GM19239 (cell line): ENCODE data around the gene EXD1.
A peak's percentile ranks its signal among the peaks of the same experiment; 100 is the strongest.

Experiments used
- DNase-seq: peaks from one replicate; pipeline ENCODE4 v3.0.0; 2011; ENCODE audit warnings: low spot score; ENCODE audit not compliant: insufficient read length
- FAIRE-seq: peaks from 2 replicates; lab custom pipeline; 2011; peaks lifted over from hg19 to GRCh38; lab: Jason Lieb, UNC

EXD1 gene

DNA sequence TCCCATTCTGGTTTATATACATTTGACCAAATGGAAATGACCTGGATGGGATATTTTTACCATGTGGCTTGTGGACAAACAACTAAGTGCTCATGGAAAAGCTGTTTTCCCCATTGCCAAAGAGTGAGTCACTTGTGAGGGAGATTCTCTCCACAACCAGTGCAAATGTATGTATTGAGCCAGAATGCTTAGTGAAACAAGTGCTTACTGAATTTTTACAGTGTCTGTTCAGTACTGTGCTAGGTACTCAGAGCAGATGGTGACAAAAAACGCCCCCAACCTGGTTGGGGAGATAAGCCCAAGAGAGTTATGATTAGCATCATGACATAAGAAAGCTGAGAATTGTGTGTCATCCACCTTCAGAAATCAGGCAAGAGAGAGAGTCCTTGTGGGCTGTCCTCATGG, 2.8 kb upstream of the EXD1 start:
- FAIRE-seq (no peak), DNase-seq (no peak)

DNA sequence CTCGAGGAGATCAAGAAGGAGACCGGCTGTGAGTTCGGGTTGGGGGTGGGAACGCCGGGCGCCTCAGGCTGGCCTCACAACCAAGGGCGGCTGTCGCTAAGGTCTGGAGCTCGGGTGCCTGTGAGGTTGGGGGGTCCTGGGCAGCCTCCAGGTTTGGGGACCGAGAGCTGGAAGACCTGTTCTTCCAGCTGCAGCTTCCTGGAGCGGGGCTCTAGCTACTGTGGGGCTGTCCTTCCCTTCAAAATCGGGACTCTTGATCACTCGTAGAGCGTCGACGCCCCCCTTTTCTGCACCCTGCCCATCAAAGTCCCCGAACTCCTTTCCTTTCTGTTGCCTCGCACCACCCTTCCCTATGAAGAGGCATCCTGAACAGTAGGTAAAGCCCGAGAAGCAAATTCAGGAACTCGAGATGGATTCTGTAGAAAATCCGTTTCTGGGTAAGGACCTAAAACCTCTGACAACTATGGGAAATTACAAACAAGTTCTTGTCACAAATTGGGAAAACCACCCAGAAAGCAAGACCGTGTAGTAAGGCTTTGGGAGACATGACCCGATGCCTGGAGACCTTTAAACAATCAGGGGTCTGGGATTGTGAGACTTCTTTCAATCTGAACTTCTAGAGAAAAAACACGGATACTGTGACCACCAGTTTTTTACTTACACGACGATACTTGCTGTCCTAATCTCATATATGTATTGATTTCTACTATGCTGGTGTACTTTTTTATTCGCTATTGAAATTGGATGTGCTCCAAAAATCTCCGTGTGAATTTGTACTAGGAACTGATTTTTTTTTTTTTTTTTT, 1.1 kb upstream of the EXD1 start:
- DNase-seq = no peak
- FAIRE-seq = peak; percentile 49

DNA sequence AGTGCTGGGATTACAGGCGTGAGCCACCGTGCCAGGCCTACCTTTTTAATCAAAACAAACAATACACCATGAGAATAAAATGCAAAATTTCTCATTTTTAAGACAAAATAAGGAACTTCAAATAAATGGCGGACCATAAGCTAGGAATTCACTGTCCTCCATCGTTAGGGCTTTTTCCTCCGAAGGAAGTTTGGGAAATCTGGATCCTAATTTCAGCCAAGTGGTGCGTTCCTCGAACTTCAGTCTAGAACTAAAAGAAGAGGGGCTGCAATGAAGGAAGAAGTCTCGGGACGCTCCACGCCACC, 260 bp downstream of the EXD1 start:
- no peak for FAIRE-seq
- DNase-seq = no peak

DNA sequence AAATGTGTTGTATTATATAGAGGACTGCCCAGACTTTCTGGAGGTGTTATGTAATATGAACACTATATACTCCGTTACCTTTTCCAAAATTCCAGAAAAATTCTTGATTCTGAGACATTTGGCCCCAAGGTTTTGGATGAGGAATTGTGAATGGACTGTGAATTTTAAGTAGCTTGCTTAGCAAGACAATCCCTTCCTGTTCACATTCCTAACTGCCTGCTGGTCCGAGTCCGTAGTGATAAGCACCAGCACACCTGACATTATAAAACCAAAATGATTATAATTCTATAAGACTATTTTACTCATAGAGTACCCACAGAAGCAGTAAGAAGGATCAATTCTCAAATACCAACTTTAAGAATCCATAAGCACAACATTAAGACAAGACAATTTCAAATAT, 11.2 kb downstream of the EXD1 start:
- no peak for FAIRE-seq
- no peak for DNase-seq

DNA sequence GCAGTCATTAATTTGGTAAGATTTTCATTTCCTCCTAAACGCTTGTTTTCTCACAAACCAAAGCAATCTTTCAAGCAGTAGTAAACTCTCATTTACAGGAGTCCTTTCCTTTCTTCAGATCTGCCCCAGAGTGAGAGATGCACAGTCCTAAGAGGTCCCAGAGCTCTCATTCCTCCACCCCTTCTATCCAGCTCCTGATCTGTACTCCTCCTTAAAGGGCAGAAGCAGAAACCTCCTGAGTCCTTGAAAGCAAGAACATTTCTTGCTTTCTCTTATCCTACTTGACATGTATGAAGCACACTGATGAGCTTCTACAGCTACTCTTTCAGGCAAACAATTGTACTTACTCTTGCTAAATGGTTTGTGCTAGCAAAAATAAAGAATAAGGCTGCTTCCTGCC, 11.7 kb downstream of the EXD1 start:
- DNase-seq (no peak), FAIRE-seq (no peak)

DNA sequence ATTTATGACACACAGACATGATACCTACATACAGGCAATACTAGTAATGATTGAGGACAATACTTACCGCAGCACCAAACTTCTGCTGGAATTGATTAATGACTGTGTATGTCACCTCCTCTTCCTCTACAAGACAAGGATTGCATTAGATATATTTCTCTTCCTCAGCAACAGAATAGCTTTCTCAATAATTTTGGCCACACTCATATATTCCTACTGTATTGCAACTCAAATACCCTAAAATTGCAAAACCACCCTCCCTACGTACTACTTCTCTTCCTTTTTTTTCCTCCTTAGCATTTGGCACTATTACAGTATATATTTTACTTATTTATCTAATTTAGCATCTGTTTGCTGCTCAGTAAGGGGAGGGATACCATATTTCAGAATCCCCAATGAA, 14.8 kb downstream of the EXD1 start:
- DNase-seq (no peak), FAIRE-seq (no peak)

DNA sequence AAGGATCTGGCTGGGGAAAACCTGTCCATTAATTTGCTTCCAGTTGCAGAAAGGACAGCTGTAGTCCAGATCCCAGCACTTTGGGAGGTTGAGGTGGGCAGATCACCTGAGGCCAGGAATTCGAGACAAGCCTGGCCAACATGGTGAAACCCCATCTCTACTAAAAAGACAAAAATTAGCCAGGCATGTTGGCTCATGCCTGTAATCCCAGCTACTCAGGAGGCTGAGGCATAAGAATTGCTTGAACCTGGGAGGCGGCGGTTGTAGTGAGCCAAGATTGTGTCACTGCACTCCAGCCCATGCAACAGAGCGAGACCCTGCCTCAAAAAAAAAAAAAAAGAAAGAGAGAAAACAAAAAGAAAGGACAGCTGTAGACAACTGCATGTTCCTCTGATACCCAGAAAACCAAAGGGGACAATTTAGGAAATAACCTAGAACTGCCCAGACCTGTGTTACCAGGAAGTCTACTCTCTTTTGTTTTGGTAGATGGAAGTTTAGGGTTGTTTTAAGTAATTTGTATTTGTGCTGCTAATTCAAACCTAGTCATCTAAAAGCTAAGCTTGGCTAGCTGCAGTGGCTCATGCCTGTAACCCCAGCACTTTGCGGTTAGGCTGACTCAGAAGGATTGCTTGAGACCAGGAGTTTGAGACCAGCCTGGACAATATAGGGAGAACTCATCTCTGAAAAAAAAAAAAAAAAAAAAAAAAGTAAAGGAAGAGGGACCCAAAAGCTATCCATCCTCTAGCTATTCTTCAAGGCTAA, 22.7 kb downstream of the EXD1 start:
- FAIRE-seq (no peak), DNase-seq (no peak)

DNA sequence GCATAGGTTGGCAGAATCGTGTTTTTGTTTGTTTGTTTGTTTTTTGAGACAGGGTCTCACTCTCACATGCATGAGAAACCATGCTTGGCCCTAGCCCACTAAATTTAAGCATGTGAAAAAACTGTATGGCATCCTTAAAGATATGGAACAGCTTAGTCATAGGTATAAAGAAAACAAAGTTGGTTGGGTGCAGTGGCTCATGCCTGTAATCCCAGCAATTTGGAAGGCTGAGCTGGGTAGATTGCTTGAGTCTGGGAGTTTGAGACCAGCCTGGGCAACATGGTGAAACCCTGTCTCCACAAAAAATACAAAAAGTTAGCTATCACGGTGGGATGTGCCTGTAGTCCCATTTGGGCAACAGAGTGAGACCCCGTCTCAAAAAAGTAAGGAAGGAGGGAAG, 25.2 kb downstream of the EXD1 start:
- DNase-seq = no peak

DNA sequence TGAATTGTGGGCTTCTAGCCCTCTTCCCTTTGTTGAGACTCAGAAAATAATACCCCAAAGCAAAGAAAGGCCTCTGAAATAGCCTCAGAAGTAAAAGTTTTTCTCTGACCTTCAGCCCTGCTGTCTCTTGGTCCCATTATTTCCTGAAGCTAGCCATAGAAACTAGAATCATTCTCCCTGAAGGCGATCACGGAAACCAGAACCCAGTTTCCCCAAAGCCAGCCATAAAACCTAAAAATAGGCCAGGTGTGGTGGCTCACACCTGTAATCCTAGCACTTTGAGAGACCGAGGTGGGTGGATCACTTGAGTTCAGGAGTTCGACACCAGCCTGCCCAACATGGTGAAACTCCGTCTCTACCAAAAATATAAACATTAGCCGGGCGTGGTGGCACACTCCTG, 27.2 kb downstream of the EXD1 start:
- no peak for DNase-seq
- FAIRE-seq = no peak

More for the DNA sequence above, 25.2 kb downstream of the EXD1 start:
- FAIRE-seq = no peak

DNA sequence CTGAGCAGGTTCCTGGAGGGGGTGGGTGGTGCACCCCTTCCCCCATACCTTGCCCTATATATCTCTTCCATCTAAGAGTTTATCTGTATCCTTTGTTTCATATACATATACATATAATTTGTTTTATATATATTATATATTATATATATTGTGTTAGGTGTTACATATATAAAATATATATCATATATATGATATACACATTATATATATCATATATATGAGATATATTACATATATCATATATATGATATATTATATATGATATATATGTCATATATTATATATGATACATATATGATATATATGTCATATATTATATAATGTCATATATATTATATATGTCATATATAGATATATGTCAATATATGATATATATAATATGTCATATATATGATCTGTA, 31.1 kb downstream of the EXD1 start:
- DNase-seq (no peak), FAIRE-seq (no peak)

DNA sequence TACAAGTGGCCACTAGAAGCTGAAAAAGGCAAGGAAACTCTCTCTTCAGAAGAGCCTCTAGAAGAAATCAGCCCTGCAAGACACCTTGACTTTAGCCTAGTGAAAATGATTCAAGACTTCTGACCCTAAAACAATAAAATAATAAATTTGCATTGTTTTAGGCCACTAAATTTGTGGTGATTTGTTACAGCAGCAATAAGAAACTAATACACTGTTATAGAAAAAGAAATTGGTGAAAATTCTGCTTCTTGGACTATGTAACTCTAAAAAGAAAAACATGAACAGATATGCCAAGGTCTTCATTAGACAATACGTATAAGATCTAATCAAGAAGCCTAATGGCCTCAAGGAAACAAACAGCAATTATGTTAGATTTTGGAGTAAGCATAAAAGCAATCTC, 36.1 kb downstream of the EXD1 start:
- FAIRE-seq (no peak), DNase-seq (no peak)

DNA sequence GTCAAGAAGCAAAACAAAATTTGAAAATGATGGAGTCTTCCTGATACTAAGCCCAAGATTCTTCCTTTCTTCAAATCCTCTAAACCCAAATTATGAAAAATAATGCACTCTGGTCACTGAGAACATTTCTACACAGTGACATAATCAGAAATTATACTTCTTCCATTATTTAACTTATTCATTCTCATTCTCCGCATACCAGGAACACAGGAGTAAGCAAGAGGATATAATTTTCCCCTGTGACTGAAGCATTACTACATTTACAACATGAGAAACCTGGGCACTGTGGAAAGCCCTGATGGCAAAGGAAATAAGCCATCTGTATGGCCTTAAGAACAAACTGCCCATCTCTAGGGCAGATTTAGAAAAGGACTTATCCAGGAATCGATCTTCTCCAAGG, 47.0 kb downstream of the EXD1 start:
- no peak for DNase-seq
- FAIRE-seq = no peak

DNA sequence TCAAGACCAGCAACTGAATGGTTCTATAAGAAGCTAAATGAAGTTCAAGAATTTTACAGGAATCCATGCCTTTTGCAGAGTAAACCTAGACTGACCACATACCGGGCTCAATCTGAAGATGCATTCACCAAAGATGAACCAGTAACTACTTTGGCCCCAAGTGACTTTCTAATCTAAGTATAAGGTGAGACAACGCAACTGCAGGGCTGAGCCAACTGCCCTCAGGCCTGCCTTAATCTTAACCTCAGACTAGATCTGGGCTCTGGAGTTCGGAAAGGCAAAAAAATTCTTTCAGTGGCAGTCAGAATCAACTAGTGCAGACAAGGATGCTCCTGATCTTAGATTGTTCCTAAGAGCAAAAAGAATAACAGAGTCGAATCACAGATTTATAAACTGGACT, 48.3 kb downstream of the EXD1 start:
- no peak for DNase-seq
- FAIRE-seq = no peak

DNA sequence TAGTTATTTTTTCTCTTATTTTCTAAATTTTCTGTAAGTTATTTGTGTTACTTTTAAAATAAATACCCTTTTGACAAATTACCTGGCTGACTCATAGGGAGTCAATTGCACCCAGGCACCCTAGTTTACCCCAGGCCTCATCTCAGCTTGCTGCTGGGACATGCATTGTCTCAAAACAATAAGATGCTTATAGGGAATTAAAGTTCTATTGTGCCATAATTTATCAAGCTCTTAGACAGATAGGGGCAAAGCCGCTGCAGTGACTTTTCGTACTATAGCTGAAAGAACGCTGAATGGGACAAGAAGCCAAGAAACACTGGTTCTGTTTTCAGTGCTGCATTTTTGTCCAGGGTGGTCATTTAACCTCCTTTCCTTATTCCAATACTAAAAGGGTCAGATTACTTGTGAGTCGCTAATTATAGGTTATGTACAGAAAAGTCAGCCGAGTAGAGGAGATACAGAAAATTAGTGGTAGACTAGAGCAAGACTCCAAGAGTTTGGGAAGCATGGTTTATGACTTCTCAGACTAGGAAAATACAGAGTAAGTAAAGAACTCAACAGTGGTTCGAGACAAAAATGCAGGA, 50.3 kb downstream of the EXD1 start:
- FAIRE-seq (no peak), DNase-seq (no peak)

DNA sequence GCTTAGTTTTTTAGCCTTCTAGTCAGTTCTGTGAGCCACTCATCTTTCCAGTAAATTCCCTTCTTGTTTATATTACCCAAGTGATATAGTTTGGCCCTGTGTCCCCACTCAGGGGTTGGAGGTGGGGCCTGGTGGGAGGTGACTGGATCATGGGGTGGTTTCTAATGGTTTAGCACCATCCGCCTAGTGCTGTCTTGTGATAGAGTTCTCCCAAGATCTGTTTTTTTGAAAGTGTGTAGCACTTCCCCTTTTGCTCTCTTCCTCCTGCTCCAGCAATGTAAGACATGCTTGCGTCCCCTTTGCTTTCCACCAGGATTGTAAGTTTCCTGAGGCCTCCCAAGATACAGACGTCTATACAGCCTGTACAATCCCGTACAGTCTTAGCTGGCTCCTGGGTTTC, 60.8 kb downstream of the EXD1 start:
- DNase-seq = no peak
- FAIRE-seq = no peak

DNA sequence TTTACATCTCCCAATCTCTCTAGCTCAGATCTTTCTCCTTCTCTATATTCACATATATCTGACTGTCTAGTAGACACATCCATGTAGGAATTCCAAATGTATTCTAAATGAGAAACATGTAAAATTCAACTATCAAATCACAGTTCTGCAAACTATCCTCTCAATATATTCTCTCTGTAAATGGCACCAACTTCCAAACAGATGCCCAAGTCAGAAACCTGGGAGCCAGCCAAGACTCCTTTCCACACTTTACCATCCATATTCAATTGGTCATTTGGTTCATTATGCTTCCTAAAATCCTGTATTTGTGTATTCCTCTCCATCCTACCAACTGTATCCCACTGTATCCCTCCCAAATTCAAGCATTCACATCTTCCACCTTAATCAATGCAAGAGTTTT, 61.5 kb downstream of the EXD1 start:
- DNase-seq (no peak), FAIRE-seq (no peak)

DNA sequence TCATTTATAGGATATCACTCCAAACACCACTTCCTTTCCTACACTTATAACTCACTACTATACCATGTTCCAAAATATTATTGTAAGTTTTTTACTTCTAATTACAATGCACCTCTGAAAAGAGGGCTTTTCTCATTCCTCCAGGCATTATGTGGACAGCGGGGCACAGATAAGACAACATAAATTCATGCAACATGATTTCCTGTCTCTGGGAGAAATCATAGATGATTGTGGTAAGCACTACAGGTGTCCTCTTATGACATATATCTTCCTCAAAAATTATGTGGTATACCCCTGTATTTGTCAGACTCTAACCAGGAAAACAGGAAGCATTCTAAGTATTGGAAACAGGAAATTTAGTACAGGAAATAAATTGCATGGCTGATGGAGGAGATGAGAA, 68.8 kb downstream of the EXD1 start:
- DNase-seq (no peak), FAIRE-seq (no peak)

DNA sequence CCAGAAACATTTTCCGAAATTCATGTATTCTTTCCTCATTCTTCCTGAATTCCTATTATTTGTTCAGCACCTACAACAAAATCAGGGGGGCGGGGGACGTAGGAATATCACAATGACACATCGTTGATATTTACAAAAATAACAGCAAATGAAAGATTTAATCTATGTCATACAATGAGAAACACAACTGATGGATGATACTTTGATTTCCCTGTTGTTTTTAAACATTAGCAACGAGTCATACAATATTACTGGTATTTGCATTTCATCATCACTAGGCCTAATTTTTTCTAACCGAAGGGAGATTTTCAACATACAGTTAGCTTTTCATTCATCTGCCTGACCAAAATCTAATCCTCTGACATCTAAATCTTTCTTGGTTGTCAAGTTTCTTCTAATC, 69.2 kb downstream of the EXD1 start:
- FAIRE-seq = no peak
- no peak for DNase-seq

DNA sequence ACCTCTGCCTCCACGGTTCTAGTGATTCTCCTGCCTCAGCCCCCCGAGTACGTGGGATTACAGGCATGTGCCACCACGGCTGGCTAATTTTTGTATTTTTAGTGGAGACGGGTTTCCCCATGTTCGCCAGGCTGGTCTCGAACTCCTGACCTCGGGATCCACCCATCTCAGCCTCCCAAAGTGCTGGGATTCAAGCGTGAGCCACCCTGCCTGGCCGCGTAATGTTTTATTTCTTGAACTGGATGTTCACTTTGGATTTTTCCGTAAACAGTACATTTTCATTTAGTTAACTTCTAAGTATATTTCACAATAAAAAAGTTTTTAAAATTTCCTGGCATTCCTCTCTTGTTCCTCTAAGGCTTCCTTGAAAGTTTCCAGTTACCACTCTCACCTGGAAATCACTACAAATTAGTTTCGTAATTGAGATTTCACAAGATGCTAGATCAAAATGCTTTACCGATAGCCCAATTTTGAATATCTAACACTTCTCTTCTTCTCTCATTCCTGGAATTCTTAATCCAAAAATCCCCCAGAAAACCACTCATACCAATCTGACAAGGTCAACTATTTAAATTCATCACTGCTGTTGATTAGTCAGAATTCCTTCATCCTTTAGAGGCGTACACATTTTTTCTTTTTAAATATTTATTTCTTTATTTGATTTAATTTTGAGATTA, 69.8 kb downstream of the EXD1 start:
- DNase-seq (no peak), FAIRE-seq (no peak)

DNA sequence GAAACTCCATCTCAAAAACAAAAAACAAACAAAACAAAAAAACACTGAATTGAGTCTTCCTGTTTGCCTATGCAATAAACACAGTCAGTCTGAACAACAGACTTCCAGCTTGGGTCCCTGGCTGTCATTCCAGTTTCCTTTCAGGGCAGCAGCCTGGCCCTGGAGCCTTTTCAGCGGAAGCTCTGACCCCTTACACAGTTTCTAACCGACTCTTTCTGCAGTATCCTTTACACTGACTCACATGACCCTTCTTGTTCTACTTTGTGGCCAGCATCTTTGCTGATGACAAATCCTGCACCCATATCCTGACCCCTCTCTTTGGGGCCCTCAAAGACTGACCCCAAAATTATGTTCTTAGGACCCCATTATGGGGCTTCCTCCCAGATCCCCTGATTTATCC, 76.1 kb downstream of the EXD1 start:
- FAIRE-seq (no peak), DNase-seq (no peak)

DNA sequence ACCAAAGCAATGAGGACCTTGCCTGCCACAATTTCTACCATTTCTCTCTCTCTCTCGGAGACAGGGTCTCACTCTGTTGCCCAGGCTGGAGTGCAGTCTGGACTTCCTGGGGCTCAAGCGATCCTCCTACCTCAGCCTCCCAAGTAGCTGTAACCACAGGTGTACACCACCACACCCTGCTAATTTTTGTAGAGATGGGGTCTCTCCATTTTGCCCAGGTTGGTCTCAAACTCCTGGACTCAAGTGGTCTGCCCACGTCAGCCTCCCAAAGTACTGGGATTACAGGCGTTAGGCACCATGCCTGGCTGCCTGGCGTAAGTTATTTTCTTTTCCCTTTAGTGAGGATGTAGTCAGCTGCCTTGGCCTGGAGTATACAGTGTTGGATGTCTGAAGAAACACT, 76.8 kb downstream of the EXD1 start:
- DNase-seq (no peak), FAIRE-seq (no peak)
